GM18499 (cell line): ENCODE measurements around the gene NDE1.
"Not testable (repeated sequence)": the region's sequence is repeated elsewhere in the genome, so short reads cannot be mapped to it uniquely, and the experiment has no call there.

Experiments
- ATAC-seq: cut with Tn5 transposase; IDR thresholded peaks from one replicate; pipeline ENCODE4 v1.9.1; 2021; ENCODE audit warnings: moderate number of reproducible peaks; ENCODE audit not compliant: insufficient read depth, unreplicated experiment

NDE1 gene, protein sequence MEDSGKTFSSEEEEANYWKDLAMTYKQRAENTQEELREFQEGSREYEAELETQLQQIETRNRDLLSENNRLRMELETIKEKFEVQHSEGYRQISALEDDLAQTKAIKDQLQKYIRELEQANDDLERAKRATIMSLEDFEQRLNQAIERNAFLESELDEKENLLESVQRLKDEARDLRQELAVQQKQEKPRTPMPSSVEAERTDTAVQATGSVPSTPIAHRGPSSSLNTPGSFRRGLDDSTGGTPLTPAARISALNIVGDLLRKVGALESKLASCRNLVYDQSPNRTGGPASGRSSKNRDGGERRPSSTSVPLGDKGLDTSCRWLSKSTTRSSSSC

DNA sequence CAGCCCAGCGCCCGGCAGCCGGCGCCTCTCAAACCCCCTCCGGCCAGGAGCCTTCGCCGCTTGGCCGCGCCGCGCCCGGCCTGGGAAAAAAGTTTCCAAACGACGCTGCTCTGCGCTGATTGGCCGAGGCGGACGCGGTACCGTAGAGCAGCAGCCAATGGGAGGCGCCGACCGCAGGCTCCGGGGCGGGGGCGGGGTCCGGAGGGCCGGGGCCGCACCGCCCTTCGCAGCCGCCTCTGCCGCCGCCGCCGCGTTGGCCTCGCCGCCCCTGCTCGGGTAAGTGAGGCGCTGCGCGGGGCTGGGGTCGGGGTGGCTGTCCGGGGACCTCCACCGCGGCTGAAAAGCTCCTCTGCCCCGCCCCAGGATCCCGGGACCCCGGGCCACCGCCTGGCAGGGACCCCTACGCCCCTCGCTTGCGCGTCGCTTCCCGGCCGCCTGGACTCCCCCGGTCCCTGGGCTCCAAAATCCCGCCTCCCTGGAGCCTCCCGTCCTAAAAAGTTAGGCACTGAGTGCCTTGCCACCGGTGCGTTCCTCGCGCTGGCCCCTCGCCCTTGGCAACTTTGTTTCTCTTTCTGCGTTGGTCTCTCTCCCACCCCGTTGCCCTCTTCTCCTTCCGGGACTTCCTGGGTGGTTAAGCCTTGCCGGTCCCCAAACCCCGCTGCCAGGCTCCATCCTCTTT, at the start of gene NDE1:
NDE1 (plus strand) TSS at position 227 of the 679 bp plus-strand sequence. CDS start 14,534 bp downstream, outside the sequence.
- peak; percentile 47 for ATAC-seq

DNA sequence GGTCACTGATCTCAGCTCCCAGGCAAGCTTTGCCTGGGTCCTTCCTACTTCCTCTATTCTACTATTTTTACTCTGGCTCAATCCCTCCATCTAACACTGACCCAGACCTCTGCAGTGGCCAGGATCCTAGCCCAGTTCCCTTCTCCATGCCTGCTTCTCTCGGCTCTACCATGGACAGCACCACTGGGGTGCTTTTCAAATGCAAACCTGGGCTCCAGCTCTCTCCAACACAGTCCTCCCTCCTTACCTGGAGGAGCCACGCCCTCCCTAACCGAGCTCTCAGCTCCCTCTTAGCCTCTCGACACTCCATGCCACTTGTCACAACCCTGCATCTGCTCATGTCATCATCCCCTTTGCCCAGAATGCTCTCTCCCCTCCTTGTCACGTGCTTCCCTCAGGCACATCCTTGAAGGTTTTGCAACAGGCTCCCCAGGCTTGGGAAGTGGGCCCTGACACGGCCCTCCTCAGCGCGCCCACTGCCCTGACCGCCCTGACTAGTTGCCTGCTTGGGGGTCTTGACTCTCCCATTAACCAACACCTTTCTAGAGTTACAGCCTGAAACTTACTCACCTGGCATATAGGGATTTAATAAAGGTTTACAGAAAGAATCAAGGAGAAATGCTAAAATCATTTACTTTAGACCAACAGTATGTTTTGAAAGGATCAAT, 48.7 kb upstream of the NDE1 start:
- ATAC-seq: no peak

DNA sequence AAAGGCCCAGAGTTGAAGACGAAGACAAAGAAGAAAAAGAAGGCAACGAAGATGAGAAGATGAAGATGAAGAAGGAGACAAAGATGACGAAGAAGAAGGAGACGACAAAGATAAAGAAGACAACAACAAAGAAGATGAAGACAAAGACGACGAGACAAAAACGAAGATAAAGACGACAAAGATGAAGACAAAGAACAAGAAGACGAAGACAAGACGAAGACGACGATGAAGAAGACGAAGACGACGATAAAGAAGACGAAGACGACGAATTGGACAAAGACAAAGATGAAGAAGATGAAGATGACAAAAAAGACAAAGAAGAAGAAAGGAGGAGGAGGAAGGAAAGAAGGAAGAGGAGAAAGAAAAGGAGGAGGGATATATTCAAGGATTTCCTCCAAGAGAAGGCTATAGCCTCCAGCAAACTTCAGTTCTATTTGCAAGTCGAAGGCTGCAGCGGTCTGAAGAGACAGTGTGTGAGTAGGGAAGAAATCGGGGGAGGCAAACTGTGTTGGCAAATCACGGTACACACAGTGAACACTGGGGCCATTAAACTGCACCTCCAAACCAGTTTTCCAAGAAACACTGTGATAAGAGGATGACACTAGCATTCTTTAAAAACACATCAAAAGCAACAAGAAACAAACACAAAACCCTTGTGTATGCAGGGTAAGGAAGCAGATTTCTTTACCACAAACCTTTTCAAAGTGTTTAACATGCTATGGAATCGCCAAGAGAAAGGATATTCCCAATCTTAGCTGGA, 47.6 kb upstream of the NDE1 start:
- ATAC-seq: no peak

DNA sequence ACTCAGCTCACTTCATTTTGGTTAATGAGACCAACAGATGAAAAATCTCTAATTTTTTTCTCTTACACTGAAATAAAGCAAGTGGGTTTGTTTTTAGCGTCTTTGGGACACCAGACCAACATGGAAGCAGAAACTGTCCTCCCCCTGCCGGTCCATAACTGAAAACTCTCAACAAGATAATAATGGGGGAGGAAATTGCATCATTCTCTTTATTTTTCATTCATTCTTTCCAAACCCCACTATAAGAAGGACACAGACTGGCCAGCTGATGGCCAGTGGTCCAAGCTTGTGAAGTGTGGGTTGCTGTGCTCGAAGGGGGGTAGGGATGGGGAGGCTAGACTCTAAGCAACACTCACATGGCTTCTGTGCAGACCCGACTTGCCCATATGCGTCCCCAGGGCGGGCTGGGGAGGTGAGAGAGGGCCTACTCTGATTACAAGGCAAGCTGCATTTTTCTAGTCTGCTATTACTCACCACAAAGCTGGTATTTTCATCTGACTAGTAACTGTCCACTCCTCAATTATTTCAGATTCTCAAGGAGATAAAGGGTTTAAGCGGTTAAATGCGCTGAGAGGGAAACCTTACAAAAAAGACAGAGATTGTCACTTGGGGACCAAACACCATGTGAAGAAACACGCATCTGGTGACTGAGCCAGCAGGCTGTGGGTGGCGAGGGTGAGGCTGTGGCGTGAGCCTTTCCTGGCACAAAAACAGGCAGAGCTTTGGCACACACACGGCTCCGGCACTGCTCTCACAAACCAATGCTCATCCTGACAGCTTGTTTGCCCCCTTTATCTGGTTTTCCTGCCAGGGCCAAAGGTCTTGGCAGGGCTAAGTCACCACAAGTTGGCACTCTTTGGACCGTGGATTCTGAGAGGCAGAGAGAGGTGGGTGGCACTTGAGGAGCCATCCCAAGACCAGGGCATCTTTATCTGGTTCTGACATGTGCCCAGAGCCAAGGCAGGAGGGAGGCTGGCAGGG, 45.3 kb upstream of the NDE1 start:
- no peak for ATAC-seq

DNA sequence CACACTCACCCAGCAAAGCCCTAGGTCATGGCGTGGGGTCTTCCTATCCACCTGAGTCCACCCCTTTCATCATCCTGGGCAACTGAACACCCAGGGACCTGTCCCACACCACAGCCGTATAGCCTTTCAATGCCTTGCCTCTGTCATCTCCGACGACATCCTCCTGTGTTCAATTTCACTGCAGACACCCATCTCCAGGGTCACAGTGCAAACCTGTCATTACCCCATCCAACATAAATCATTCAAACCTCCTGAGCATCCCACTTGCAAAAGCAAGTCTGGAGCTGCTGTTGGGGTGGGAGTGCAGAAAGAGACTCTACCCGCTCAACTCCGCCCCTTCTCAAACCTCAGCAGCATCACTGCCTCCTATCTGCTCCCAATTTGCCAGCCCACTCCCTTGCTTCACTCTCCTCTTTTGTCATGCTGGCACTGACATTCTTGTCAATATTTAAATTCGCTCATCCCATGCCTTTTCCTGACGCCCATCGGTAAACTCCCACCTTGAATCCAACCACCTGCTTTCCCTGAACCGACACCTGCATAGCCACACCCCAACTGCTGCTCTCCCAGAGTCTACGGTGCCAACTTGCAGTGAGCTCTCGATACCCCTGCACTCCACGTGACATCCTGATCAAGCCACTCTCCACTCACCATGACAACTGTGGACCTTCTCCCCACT, 44.1 kb upstream of the NDE1 start:
- ATAC-seq: no peak

DNA sequence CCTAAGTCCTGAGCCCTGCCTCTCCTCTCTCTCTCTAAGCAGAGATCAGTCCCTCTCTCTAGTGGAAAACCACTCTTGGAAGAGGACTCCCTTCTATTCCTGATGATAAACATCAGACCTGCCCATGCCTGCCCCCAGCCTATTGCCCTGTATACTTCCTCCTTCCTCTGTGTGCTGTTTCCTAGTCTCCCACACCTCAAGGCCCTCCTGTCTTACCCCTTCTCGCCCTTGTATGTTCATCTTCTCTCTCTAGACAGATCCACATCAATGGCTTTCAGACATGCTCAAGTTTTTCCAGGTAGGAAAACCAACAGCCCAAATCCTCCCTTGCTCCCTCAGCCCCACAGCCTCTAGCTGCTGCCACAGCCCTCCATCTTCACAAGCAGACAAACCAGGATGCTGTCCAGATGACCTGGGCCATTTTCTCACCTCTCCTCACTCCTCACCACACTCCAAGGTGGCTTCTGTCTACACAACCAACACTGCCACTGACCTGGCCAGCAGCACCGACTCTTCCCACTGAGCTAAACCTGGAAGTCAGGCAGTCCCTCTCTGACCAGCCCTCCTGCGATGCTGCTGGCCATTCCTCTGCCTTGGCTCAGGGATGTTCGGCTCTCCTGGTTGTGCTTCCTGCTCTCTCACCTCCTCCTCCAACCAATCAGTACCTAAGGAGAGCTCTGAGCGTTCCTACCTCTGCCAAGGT, 43.4 kb upstream of the NDE1 start:
- ATAC-seq: no peak

DNA sequence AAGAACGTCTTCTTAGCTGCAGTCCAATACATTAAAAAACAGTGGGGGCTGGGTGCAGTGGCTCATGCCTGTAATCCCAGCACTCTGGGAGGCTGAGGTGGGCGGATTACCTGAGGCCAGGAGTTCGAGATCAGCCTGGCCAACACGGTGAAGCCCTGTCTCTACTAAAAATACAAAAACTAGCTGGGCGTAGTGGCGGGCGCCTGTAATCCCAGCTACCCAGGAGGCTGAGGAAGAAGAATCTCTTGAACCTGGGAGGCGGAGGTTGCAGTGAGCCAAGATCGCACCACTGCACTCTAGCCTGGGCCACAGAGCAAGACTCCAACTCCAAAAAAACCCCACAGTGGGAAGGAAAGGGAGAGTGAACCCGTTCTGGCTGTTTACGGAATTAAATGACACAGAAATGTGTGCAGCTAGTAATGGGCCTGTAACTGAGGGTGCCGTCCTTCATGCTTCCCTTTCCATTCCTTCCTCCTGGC, 42.8 kb upstream of the NDE1 start:
- not testable (repeated sequence) for ATAC-seq

DNA sequence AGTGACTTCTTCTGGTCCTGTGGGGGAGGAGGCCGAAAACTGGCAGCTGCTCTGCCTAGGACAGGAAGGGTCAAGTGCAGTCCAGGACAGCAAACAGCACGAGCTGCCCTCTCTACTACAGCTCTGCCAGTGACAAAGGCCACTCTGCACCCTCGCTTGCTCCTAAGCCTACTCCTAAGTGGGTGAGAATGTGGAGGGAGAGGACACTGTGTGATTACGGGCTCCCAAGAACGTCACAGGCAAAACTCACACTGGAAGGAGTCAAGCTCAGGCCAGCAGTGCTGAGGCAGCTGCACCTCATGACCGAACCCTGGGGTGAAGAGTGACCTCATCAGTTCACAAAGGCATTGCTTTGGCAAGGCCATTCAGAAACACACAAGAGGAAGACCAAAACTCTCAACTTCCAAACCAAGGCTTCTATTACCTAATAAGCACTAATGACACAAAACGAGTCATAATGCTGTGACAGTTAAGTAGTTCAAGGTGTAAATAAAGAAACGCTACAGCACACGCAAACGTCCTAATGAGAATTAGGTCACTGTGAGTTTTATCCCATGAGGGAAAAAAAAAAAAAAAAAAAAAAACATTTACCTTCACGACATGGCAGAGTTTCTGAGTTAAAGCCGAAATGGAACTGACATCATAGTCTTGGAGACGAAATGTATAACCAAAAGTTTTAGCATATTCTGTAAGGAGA, 42.2 kb upstream of the NDE1 start:
- no peak for ATAC-seq

DNA sequence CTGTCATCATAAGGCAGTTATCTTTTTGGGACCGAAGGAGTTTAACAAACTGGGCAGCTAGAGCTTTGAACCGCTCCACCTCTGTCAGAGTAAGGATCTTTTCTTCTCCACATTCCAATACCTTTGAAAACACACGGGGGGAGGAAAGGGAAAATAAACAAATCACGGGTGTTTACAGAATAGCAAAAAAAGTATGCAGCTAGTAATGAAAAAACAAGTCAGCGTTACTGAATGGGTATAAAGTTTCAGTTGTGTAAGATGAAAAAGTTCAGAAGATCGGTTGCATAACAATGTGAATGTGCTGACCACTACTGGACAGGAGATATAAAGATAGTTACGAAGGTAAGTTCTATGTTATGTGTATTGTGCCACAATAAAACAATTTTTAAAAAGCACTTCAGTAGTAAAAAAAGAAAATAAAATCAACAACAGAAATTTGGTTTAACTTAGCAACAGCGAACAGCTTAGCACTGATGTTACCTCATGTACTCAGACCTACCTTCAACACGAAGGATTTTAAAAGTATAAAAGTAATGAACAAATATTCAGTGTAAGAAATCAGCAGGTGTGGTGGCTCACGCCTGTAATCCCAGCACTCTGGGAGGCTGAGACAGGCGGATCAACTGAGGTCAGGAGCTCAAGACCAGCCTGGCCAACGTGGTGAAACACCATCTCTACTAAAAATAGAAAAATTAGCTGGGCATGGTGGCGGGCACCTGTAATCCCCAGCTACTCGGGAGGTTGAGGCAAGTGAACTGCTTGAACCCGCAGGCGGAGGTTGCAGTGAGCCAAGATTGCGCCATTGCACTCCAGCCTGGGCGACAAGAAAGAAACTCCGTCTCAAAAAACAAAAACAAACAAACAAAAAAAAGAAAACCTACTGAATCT, 41.4 kb upstream of the NDE1 start:
- ATAC-seq: no peak

DNA sequence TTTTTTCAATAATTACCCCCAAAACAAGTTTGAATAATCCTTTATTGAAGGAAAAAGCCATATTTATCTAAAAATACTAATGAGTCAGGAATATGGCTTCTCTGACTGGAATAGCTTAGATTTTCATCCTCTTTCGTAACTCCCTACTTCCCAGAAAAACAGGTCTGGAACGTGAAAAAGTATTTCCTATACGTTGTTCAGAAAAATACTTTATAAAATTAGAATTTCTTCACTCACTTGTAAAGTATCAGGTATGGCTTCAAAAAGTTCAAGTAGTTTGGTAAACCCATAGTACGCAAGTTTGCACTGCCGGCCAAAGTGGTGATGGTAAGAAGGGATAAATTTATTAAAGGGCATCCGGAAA, 40.8 kb upstream of the NDE1 start:
- ATAC-seq: no peak

DNA sequence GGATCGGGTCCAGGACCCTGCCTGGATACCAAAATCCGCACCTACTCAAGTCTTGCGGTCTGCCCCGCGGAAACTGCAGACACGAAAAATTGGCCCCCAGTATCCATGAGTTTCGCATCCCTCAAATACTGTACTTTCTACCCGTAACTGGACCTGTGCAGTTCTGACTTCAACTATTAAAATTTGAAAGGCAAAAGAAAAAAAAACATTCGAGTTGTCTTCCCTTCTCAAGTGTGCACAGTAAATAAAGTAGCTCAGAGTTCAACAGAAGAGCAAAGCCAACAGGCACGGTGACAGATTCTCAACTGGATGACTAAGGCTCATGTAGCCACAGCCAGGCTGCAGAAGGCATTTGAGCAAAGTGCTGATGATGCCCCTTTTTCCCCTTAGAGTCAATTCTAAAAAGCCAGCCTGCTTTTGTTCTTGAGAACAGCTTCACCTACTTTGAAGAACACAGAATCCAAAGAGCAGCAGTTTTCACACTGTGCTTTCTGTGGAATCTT, 39.6 kb upstream of the NDE1 start:
- no peak for ATAC-seq

DNA sequence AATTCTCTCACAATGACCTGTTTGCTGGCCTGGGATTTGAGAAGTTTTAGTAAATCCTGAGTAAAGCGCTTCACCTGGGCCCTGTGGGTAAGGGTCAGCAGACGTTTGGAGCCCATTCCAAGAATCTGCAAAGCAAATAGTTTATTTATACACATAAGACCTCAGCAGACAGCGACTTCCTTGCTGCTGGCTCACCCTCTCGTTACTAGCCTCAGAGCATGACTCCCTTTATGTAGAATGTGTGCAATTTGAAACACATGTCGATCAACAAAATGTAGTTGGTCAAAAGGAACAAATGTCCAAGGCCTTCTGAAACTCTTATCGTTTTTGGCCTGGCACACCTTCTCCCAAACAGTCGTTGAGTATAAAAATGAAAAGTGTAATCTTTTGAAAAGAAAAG, 38.4 kb upstream of the NDE1 start:
- ATAC-seq: no peak

DNA sequence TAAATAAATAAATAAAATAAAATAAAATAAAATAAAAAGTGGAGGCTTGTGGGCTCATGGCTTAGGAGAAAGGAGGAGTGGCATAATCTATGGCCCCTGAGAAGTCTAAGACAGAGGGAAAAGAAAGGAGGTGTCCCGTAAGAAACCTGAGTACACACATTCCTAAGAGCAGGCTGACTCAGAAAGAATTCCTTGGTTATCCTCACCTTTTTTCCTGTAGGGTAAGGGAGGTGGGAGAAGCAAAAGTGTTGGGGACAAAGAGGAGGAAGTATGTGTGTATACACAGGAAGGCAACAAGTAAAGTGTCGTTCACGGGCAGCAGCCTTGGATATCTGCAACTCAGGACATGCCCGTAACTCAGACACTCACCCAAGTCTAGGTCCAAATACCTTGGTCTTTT, 36.4 kb upstream of the NDE1 start:
- no peak for ATAC-seq

DNA sequence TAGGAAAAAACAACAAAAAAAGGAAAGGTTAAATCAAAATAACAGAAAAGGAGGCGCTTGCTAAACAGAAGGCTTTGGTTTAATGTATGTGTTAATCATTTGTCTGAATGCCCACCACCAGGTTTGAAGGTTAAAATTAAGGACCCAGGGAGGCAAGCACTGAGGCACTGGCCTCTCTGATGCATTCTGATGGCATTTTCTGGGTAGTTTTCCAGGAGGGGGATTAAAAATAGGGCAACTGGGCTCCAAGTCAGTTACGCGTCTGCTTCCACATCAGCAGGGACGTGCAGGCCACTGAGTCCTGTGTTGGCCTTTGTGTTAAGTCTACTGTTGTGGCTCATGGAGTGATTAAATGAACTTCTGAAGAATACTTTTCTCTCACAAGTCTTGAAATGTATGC, 34.0 kb upstream of the NDE1 start:
- ATAC-seq: no peak

DNA sequence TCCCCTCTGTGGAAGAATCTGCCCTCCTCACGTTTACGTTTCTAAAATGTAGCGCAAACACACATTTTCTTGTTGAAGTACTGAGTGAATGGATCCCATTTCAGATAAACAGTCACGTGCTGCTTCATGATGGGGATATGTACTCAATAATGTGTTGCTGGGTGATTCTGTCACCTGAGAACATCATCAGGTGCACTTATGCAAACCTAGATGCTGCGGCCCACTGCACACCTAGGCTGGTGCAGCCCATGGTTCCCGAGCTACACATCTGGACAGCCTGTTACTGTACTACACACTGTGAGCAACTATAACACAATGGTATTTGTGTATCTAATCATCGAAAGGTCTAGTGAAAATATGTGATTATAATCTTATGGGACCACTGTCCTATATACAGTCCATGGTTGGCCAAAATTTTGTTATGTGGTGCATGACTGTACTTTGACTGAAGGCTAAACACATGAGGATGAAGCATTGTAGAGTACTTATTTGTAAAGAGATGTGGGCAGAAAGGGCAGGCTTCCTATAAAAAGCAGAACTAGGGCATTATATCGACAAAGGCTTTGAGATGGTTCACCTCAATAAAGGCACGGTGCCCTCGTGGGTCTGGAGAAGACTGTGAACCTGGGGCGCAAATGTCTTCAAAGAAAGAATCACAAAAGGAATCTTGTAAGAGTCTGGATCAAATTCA, 33.4 kb upstream of the NDE1 start:
- no peak for ATAC-seq

DNA sequence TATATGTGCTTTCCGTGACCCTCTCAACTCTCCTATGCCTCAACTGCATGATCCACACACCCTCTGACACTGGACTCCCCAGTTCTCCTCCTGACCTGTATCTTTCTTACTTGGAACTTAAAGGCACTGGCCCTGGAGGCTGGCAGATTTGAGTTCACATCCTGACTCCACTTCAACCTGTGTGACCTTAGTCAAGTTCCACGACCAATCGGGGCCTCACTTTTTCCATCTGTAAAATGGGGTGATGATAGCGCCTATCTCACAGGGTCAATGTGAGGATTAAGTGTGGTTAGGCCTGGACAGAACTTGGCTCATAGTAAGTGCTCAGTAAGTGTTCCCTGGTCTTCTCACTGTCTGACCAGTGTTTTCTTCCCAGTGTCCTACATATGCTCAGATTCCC, 32.1 kb upstream of the NDE1 start:
- no peak for ATAC-seq
